Measurements from ENCODE around the gene RNF151.

The RNF151 gene

DNA sequence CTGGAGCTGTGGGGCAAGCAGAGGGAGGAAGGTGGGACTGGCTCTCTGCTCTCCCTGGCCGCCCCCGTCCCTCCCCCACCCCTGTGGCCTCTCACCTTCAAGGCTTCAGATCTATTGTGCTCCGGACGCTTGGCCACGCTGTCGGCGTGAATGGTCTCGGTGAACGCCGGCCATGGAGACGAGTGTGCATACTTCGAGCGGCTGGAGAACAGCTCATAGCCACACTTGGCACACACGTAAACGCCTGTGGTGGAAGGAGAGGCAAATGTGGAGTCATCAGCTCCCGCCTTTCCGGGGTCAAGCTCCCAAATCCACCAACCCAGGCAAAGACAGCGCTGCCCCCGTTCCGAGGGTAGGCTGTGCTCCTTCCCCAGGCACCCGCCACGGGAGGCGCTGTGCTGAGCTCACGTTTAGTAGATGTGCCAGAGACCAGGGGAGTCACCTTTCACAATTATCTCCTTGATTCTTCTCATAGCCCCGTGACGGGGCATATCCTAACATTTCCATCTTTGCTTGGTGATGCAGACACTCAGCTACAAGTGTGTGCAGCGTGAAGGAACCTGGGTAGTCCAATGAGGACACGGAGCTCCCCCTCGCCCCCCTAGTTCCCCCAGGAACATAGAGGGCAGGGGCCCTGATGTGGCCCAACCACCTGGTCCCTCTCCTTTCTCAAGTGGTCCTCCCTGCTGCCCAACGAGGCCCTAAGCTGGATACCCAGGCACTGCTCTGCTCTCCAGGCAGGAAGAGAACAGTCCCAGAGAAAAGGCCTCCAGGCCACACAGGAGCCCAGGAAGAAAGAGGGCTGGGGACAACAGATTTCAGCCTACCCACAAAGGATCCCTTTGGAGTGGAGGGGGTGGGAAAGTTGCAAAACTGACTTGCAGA, 25.3 kb upstream of the RNF151 start:
- peak overlapping the region; percentile 27 for H3K9ac ChIP-seq (ENCODE audit: low read length)
- H3K4me2 ChIP-seq (ENCODE audit: low read length) = no peak overlapping the region
- no peak overlapping the region for H3K4ac ChIP-seq (ENCODE audit: low read depth, low read length)
- H3K36me3 ChIP-seq (ENCODE audit: control insufficient read depth, insufficient read depth, low read length) = no peaks in the 10 kb centered on the region
- peak overlapping the region; percentile 34 for H3K56ac ChIP-seq (ENCODE audit: low read length)
- no peak overlapping the region for H4K8ac ChIP-seq (ENCODE audit: low read depth, low read length)
- no peak overlapping the region for H2AK5ac ChIP-seq (ENCODE audit: low read length)
- no peak overlapping the region for H4K5ac ChIP-seq (ENCODE audit: low read length)
- no peak overlapping the region for H3K4me3 ChIP-seq (ENCODE audit: low read length)
- H3K79me2 ChIP-seq (ENCODE audit: control insufficient read depth, insufficient read depth, low read length) = no peaks in the 10 kb centered on the region
- H3K79me1 ChIP-seq (ENCODE audit: low read length) = no peaks in the 10 kb centered on the region
- H3K18ac ChIP-seq (ENCODE audit: low read length) = no peak overlapping the region
- no peak overlapping the region for H2BK5ac ChIP-seq (ENCODE audit: low read length)
- H2BK120ac ChIP-seq (ENCODE audit: low read depth, low read length) = no peak overlapping the region
- DNase-seq = peak; percentile 51
- no peak overlapping the region for H3K27ac ChIP-seq (ENCODE audit: low read depth, low read length)
- no peak overlapping the region for H2BK15ac ChIP-seq (replicated peaks; ENCODE audit: low read depth)
- no peaks in the 10 kb centered on the region for H3K4me1 ChIP-seq (ENCODE audit: control insufficient read depth, low read depth, low read length)
- no peak overlapping the region for H3K23ac ChIP-seq (ENCODE audit: low read length)
- no peaks in the 10 kb centered on the region for H3K27me3 ChIP-seq (ENCODE audit: insufficient read depth, low read length, poor library complexity)
- WGBS (ENCODE audit: extremely low coverage, insufficient coverage, low lambda C conversion rate) = no CpG with 5 or more reads among the region's 30 CpGs

DNA sequence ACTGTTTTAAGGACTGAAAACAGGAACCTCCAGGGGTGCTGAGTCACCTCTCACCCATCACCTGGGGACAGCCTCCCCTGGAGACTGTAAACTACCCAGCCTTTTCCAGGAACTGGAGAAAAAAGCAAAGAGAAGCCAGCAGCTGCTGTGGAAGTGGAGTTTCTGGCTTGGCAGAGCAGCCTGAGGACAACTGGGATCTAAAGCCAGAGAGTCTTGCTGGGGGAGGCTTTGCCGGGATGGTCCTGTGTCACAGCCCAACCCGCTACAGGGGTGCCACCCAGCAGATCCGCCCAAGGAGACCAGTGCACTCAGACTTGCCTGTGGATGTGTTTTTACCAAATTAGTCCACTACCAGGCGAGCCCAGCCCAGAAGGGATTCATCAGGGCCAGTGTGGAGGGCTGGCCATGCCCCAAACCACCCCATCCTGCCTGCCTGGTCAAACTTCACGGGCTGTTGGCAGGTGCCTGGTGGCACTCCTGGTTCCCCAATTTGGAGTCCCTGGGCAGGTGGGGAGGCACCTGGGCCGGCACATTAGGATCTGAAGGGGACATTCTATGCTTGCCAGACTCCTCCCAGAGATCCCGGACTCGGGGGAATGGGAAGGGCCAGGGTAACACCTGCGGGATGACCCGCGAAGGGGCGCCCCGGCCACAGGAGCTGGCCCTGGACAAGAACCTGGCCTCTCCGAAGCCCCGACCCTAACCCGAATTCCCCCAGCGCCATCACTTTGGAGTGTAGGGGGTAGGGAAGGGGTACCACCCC, 24.4 kb upstream of the RNF151 start:
- Histone ChIP-seq H3K4me2 (ENCODE audit: low read length) (peak overlapping the region; percentile 87), H3K4me3 (ENCODE audit: low read length) (peak overlapping the region; percentile 59), H2BK5ac (ENCODE audit: low read length) (no peak overlapping the region), H3K79me1 (ENCODE audit: low read length) (no peaks in the 10 kb centered on the region), H3K4ac (ENCODE audit: low read depth, low read length) (no peak overlapping the region), H3K18ac (ENCODE audit: low read length) (no peak overlapping the region), H2BK15ac (replicated peaks; ENCODE audit: low read depth) (no peak overlapping the region), H4K5ac (ENCODE audit: low read length) (no peak overlapping the region), H3K9ac (ENCODE audit: low read length) (peak overlapping the region; percentile 88), H2BK120ac (ENCODE audit: low read depth, low read length) (no peak overlapping the region), H3K4me1 (ENCODE audit: control insufficient read depth, low read depth, low read length) (no peaks in the 10 kb centered on the region), H3K56ac (ENCODE audit: low read length) (peak overlapping the region; percentile 85), H3K79me2 (ENCODE audit: control insufficient read depth, insufficient read depth, low read length) (no peaks in the 10 kb centered on the region), H3K27me3 (ENCODE audit: insufficient read depth, low read length, poor library complexity) (no peaks in the 10 kb centered on the region), H2AK5ac (ENCODE audit: low read length) (no peak overlapping the region), H4K8ac (ENCODE audit: low read depth, low read length) (no peak overlapping the region), H3K36me3 (ENCODE audit: control insufficient read depth, insufficient read depth, low read length) (no peaks in the 10 kb centered on the region), H3K23ac (ENCODE audit: low read length) (no peak overlapping the region), H3K27ac (ENCODE audit: low read depth, low read length) (no peak overlapping the region)
- WGBS (ENCODE audit: extremely low coverage, insufficient coverage, low lambda C conversion rate) = no CpG with 5 or more reads among the region's 17 CpGs
- no peak for DNase-seq

DNA sequence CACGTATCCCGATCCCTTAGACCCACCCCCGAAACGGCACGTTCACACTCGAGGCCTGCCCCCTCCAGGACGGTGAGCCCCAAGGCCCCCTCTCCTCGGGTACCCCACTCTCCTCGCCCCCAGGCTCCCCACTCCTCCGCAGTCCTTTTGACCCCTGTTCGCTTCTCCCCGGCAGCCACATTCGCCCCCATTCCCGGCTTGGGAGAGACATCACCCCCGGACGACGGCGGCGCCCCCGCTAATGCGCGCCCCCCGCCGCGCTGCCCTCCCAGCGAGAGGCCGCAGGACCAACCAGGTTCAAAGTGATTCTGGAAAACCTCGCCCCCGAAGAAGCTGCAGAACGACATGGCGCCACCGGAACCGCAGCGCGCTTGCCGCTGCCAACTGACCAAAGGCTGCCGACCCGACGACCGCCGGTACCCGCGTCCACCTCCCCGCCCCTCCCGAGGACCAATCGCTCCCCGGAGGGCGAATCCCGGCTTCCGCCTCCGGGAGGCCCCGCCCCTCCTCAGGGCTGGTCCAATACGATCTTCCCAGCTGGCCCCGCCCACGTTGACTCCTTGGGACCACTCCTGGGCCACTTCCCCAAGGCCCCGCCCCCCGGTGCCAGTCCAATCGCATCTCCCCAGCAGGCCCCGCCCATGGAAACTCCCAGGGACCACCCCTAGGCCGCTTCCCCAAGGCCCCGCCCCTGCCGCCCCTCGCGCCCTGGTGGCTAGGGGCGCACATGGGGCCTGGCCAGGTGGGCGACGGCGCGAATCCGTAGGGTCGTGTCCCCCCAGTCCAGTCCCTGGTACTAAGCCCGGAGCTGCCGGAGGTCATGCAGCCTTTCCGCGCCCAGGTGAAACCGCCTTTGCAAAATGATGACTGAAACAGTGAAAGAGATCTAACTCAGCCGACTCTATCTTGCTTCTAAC, 23.6 kb upstream of the RNF151 start, which contains the start of gene MSRB1:
TSS of gene MSRB1 (minus strand) at position 390 of the 917 bp plus-strand sequence. CDS start at position 347, 43 bp downstream.
- no CpG with 5 or more reads among the region's 77 CpGs for WGBS (ENCODE audit: extremely low coverage, insufficient coverage, low lambda C conversion rate)
- no peaks in the 10 kb centered on the region for H3K36me3 ChIP-seq (ENCODE audit: control insufficient read depth, insufficient read depth, low read length)
- H4K8ac ChIP-seq (ENCODE audit: low read depth, low read length) = peak within 1 kb of the TSS; percentile 7
- H2AK5ac ChIP-seq (ENCODE audit: low read length) = no peak within 1 kb of the TSS
- DNase-seq = peak; percentile 99
- peak within 1 kb of the TSS; percentile 59 for H3K4me3 ChIP-seq (ENCODE audit: low read length)
- H3K79me1 ChIP-seq (ENCODE audit: low read length) = no peaks in the 10 kb centered on the region
- no peak within 1 kb of the TSS for H2BK15ac ChIP-seq (replicated peaks; ENCODE audit: low read depth)
- no peak within 1 kb of the TSS for H2BK5ac ChIP-seq (ENCODE audit: low read length)
- H2BK120ac ChIP-seq (ENCODE audit: low read depth, low read length) = no peak within 1 kb of the TSS
- peak within 1 kb of the TSS; percentile 88 for H3K9ac ChIP-seq (ENCODE audit: low read length)
- H3K79me2 ChIP-seq (ENCODE audit: control insufficient read depth, insufficient read depth, low read length) = no peaks in the 10 kb centered on the region
- no peaks in the 10 kb centered on the region for H3K4me1 ChIP-seq (ENCODE audit: control insufficient read depth, low read depth, low read length)
- H4K5ac ChIP-seq (ENCODE audit: low read length) = no peak within 1 kb of the TSS
- no peaks in the 10 kb centered on the region for H3K27me3 ChIP-seq (ENCODE audit: insufficient read depth, low read length, poor library complexity)
- H3K18ac ChIP-seq (ENCODE audit: low read length) = peak within 1 kb of the TSS; percentile 70
- peak within 1 kb of the TSS; percentile 85 for H3K56ac ChIP-seq (ENCODE audit: low read length)
- H3K27ac ChIP-seq (ENCODE audit: low read depth, low read length) = no peak within 1 kb of the TSS
- peak within 1 kb of the TSS; percentile 18 for H3K4ac ChIP-seq (ENCODE audit: low read depth, low read length)
- peak within 1 kb of the TSS; percentile 87 for H3K4me2 ChIP-seq (ENCODE audit: low read length)
- no peak within 1 kb of the TSS for H3K23ac ChIP-seq (ENCODE audit: low read length)

DNA sequence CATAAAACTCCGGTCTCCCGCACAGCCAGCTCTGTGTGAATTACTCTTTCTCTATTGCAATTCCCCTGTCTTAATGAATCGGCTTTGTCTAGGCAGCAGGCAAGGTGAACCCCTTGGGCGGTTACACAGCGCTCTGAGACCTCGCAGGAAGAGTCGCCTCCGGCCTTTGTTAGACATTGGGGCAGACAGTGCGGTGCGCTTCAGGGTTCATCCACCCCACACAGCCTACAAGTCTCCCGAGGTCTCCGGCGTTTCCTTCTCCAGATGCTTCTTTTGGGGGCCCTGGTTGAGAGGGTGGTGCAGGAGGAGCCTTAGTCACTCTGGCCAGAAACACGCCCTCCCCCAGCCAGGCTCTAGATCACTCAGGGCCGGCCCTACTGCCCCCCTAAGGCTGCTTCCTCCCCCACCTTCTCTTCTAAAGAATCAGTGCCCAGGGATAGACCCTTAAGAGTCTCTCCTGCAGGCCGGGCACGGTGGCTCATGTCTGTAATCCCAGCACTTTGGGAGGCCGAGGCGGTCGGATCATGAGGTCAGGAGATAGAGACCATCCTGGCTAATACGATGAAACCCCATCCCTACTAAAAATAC, 21.9 kb upstream of the RNF151 start:
- Histone ChIP-seq H2BK120ac (ENCODE audit: low read depth, low read length) (no peak overlapping the region), H3K18ac (ENCODE audit: low read length) (no peak overlapping the region), H3K4ac (ENCODE audit: low read depth, low read length) (no peak overlapping the region), H2AK5ac (ENCODE audit: low read length) (no peak overlapping the region), H3K56ac (ENCODE audit: low read length) (no peak overlapping the region), H3K4me3 (ENCODE audit: low read length) (no peak overlapping the region), H2BK15ac (replicated peaks; ENCODE audit: low read depth) (no peak overlapping the region), H3K79me2 (ENCODE audit: control insufficient read depth, insufficient read depth, low read length) (no peaks in the 10 kb centered on the region), H4K8ac (ENCODE audit: low read depth, low read length) (no peak overlapping the region), H2BK5ac (ENCODE audit: low read length) (no peak overlapping the region), H3K27ac (ENCODE audit: low read depth, low read length) (no peak overlapping the region), H4K5ac (ENCODE audit: low read length) (no peak overlapping the region), H3K9ac (ENCODE audit: low read length) (no peak overlapping the region), H3K27me3 (ENCODE audit: insufficient read depth, low read length, poor library complexity) (no peaks in the 10 kb centered on the region), H3K4me1 (ENCODE audit: control insufficient read depth, low read depth, low read length) (no peaks in the 10 kb centered on the region), H3K4me2 (ENCODE audit: low read length) (no peak overlapping the region), H3K36me3 (ENCODE audit: control insufficient read depth, insufficient read depth, low read length) (no peaks in the 10 kb centered on the region), H3K79me1 (ENCODE audit: low read length) (no peaks in the 10 kb centered on the region), H3K23ac (ENCODE audit: low read length) (no peak overlapping the region)
- WGBS (ENCODE audit: extremely low coverage, insufficient coverage, low lambda C conversion rate) = no CpG with 5 or more reads among the region's 21 CpGs
- no peak for DNase-seq
